NCI-H187 (cell line): ENCODE data around the gene TANGO6.

Source experiments
- DNase-seq, 2 experiments: peaks; one replicate each; lab custom pipeline; 2025; lab: John Stamatoyannopoulos, UW

TANGO6 gene

GRCh38 chr16:68910051-68910450 is 66.7 kb downstream of the TANGO6 start:
- DNase-seq: peak in 1 of 2 experiments; percentile 1

- no peak for DNase-seq
Measured at GRCh38 chr16:68915589-68915988, 72.3 kb downstream of the TANGO6 start.

GRCh38 chr16:68917541-68917940 is 74.2 kb downstream of the TANGO6 start:
- DNase-seq: no peak

- DNase-seq: no peak
Measured at GRCh38 chr16:68920349-68920748, 77.0 kb downstream of the TANGO6 start.

GRCh38 chr16:68921637-68922036 is 78.3 kb downstream of the TANGO6 start:
- no peak for DNase-seq

GRCh38 chr16:68923116-68923515 is 79.8 kb downstream of the TANGO6 start:
- no peak for DNase-seq

GRCh38 chr16:68927018-68927417 is 83.7 kb downstream of the TANGO6 start:
- no peak for DNase-seq

- DNase-seq: no peak
Measured at GRCh38 chr16:68931196-68931595, 87.9 kb downstream of the TANGO6 start.

GRCh38 chr16:68934402-68934801 is 91.1 kb downstream of the TANGO6 start:
- no peak for DNase-seq

- no peak for DNase-seq
Measured at GRCh38 chr16:68935008-68935407, 91.7 kb downstream of the TANGO6 start.

- DNase-seq: no peak
Measured at GRCh38 chr16:68936736-68937631, 93.7 kb downstream of the TANGO6 start.

GRCh38 chr16:68939692-68940320 is 96.5 kb downstream of the TANGO6 start:
- DNase-seq: no peak

GRCh38 chr16:68940816-68941215 is 97.5 kb downstream of the TANGO6 start:
- no peak for DNase-seq

- DNase-seq: no peak
Measured at GRCh38 chr16:68943961-68944360, 100.6 kb downstream of the TANGO6 start.

GRCh38 chr16:68948230-68948910 is 105.0 kb downstream of the TANGO6 start:
- DNase-seq: no peak

GRCh38 chr16:68951991-68952877 is 108.9 kb downstream of the TANGO6 start:
- DNase-seq: no peak

- DNase-seq: no peak
Measured at GRCh38 chr16:68954911-68955635, 111.7 kb downstream of the TANGO6 start.

- DNase-seq: no peak
Measured at GRCh38 chr16:68960910-68961309, 117.6 kb downstream of the TANGO6 start.

- no peak for DNase-seq
Measured at GRCh38 chr16:68961778-68962402, 118.6 kb downstream of the TANGO6 start.

- no peak for DNase-seq
Measured at GRCh38 chr16:68969338-68969737, 126.0 kb downstream of the TANGO6 start.

- peak; percentile 33 to 80 for DNase-seq
Measured at GRCh38 chr16:68972013-68972412, 128.7 kb downstream of the TANGO6 start.
